GM12874 (cell line): ENCODE results near the gene IFI44L.

ENCODE experiments used
- TF ChIP-seq, protein P1 (sequence below): IDR thresholded peaks from 2 replicates; pipeline ENCODE4 v1.5.1; 2011; ENCODE audit warnings: low read depth, mild to moderate bottlenecking, control low read depth, low read length, moderate library complexity; ENCODE audit not compliant: insufficient read depth

The IFI44L gene

DNA sequence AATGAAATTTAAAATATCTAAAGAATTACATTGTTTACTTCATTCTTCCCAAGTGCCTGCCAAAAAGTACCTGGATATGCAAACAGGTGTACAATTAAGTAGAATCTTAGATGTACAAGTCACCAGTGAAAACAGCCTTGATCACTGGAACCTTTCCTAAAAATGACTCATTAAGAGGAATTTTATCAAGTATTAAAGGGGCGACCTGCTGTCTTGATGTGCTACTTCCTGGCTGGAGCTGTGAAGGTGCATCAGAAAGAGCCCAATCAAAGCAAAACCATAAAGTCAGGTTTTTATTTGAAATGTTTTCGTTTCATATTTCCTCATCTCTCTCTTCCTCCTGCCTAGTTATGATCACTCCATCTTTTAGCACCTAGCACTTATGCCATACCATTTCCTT is 62.8 kb downstream of the IFI44L start:
- TF ChIP-seq, protein P1, sequence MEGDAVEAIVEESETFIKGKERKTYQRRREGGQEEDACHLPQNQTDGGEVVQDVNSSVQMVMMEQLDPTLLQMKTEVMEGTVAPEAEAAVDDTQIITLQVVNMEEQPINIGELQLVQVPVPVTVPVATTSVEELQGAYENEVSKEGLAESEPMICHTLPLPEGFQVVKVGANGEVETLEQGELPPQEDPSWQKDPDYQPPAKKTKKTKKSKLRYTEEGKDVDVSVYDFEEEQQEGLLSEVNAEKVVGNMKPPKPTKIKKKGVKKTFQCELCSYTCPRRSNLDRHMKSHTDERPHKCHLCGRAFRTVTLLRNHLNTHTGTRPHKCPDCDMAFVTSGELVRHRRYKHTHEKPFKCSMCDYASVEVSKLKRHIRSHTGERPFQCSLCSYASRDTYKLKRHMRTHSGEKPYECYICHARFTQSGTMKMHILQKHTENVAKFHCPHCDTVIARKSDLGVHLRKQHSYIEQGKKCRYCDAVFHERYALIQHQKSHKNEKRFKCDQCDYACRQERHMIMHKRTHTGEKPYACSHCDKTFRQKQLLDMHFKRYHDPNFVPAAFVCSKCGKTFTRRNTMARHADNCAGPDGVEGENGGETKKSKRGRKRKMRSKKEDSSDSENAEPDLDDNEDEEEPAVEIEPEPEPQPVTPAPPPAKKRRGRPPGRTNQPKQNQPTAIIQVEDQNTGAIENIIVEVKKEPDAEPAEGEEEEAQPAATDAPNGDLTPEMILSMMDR: no peak

DNA sequence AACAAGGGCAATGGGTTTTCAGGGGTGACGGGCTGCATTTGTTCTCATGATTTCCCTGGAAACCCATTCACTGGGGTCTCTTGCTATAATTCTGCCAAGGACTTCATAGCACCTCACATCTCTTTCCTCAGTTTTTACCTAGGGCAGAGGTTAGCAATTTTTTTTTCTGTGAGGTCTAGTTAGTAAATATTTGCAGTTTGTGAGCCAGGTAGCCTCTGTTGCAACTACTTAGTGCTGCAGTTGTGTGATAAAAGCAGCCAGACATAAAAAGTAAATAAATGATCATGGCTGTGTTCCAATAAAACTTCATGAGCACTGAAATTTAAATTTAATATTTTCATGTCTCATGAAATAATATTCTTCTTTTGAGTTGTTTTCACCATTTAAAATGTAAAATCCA is 67.1 kb downstream of the IFI44L start:
- TF ChIP-seq, protein P1: no peak

DNA sequence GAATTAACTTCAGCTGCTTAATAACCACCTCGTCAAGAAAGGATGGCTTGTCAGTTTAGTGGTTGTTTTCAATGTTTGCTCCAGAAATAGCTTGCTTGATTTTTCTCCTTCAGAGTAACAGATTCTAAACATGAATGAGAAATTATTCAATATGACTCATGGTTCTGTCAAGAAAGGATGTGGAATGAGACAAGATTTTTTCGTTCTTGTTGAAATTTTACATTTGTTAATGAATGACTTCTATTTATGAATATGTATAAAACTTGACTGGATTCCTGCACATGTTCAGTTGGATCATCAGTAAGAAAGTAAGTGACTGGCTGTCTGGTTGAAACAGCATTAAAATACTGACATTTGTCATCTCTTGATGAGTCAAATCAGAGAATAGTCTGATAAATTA is 67.7 kb downstream of the IFI44L start:
- TF ChIP-seq, protein P1: no peak

DNA sequence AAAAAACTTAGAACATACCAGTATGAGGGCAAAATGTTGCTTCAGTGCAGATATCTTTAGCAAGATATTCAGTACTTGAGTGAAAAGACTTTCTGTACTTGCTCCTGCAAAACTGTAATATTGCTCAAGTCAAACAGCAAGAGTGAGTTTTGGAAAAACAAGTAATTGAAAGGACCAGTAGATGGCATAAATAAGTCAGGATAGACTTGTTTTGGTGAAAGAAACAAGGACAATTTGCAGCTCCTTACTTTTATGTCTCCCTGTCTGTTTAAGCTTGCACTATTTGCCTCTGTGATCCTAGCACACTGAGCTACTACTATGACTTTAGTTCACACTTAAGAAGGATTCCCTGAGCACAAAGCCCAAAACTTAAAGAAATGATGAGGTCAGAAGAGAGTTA is 68.4 kb downstream of the IFI44L start:
- TF ChIP-seq, protein P1: no peak

DNA sequence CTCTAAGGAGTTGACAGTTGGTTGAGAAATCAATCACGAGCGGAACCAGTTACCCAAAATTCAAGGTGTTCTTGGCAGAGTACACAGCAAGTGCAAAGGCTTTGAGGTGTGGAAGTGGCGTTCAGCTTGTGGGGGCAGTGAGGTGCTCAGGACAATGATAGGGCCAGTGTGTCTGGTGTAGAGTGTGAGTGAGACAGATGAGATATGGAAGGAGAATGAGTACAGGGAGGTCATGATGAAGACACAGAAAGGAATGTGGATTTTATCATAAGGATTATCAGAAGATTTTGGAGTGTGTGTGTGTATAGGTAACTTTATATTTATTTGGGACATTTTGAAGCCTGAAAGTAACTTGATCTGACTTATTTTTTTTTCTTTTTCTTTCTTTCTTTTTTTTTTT is 70.3 kb downstream of the IFI44L start:
- TF ChIP-seq, protein P1: no peak

DNA sequence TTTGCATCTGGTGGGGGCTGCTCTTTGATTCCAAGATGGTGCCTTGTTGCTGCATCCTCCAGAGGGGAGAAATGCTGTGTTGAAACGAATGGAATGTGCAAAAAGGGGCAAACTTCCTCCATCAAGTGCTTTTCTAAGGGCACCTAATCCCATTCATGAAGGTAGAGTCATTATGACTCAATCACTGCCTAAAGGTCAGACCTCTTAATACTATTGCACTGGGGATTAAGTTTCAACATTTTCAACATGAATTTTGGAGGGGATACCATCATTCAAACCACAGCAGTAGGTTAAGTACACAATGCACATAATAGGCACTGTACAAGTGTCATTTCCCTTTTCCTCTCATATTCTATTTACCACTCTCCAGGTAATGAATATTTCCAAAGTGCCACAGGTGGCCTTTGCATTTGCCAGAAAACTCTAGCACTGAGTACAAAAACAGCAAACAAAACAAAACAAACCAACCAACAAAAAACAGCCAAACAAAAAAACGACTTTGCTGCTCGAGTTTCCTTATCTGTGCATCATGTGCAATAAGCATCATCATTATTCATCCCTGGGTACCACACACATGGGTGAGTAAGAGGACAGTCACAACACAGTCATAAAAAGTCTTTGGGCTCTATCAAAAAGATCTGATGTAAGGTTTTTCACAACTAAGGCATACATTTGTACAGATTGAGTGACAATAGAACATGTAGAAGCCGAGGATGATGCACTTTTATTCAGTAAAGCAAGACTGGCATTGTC is 71.9 kb downstream of the IFI44L start:
- TF ChIP-seq, protein P1: no peak
